Myocyte (in vitro differentiated cells): ENCODE data around the gene GAB4. TPM values are rescaled to one million over a fixed set of nuclear protein-coding genes. Genes with fewer than 3 reads are reported as not detected.
"Not testable (repeated sequence)": the region's sequence is repeated elsewhere in the genome, so short reads cannot be mapped to it uniquely, and the experiment has no call there.

Experiments
- DNase-seq: peaks from one replicate; pipeline ENCODE4 v3.0.0-alpha.2; 2012; ENCODE audit warnings: low read depth
- polyA plus RNA-seq: library from polyadenylated mRNA; unstranded; fragments of >200 nt; gene quantifications from one replicate; pipeline ENCODE4 v1.2.1, GENCODE V29; 2012; ENCODE audit warnings: missing spikeins
- total RNA-seq: library from RNA; depleted of rRNA; stranded (reverse); fragments of >200 nt; gene quantifications from 2 replicates; pipeline ENCODE4 v1.2.3, GENCODE V29; 2014

GAB4 gene
- not detected in 2 replicates for total RNA-seq
- not detected for polyA plus RNA-seq

GRCh38 chr22:17007852-17008731, at the start of gene GAB4:
TSS of gene GAB4 (minus strand) at chr22:17008222. CDS start at chr22:17008114, 108 bp downstream.
- no peak for DNase-seq

- DNase-seq: no peak
These were observed 48.8 kb upstream of the GAB4 start for GRCh38 chr22:17056807-17057206.

- DNase-seq: no peak
These were observed 48.0 kb upstream of the GAB4 start for GRCh38 chr22:17056058-17056457.

- DNase-seq: no peak
These were observed 39.6 kb upstream of the GAB4 start for GRCh38 chr22:17047656-17048055.

GRCh38 chr22:17046566-17047348, 38.7 kb upstream of the GAB4 start:
- DNase-seq: no peak

- no peak for DNase-seq
These were observed 35.5 kb upstream of the GAB4 start for GRCh38 chr22:17043521-17043920.

- DNase-seq: peak; percentile 24
These were observed 29.1 kb upstream of the GAB4 start for GRCh38 chr22:17036842-17037711.

GRCh38 chr22:17035976-17036841, 28.2 kb upstream of the GAB4 start:
- not testable (repeated sequence) for DNase-seq

- DNase-seq: no peak
These were observed 27.2 kb upstream of the GAB4 start for GRCh38 chr22:17035246-17035645.

GRCh38 chr22:17034532-17034931, 26.5 kb upstream of the GAB4 start:
- not testable (repeated sequence) for DNase-seq

- DNase-seq: not testable (repeated sequence)
These were observed 24.3 kb upstream of the GAB4 start for GRCh38 chr22:17032277-17032676.

- DNase-seq: not testable (repeated sequence)
These were observed 16.4 kb upstream of the GAB4 start for GRCh38 chr22:17024380-17024779.

GRCh38 chr22:17015552-17015951, 7.5 kb upstream of the GAB4 start:
- not testable (repeated sequence) for DNase-seq

GRCh38 chr22:17014101-17014440, 6.0 kb upstream of the GAB4 start:
- DNase-seq: not testable (repeated sequence)

GRCh38 chr22:17013396-17014100, 5.5 kb upstream of the GAB4 start:
- no peak for DNase-seq

- DNase-seq: no peak
These were observed 4.2 kb upstream of the GAB4 start for GRCh38 chr22:17012267-17012666.

GRCh38 chr22:17009640-17010291, 1.7 kb upstream of the GAB4 start:
- DNase-seq: no peak

GRCh38 chr22:17007257-17007656, 765 bp downstream of the GAB4 start:
- DNase-seq: no peak

GRCh38 chr22:16989915-16990314, 18.1 kb downstream of the GAB4 start:
- DNase-seq: no peak
